ENCODE data around the gene RCOR3.
"Not testable (repeated sequence)": the region's sequence is repeated elsewhere in the genome, so short reads cannot be mapped to it uniquely, and the experiment has no call there.

Gene RCOR3

DNA sequence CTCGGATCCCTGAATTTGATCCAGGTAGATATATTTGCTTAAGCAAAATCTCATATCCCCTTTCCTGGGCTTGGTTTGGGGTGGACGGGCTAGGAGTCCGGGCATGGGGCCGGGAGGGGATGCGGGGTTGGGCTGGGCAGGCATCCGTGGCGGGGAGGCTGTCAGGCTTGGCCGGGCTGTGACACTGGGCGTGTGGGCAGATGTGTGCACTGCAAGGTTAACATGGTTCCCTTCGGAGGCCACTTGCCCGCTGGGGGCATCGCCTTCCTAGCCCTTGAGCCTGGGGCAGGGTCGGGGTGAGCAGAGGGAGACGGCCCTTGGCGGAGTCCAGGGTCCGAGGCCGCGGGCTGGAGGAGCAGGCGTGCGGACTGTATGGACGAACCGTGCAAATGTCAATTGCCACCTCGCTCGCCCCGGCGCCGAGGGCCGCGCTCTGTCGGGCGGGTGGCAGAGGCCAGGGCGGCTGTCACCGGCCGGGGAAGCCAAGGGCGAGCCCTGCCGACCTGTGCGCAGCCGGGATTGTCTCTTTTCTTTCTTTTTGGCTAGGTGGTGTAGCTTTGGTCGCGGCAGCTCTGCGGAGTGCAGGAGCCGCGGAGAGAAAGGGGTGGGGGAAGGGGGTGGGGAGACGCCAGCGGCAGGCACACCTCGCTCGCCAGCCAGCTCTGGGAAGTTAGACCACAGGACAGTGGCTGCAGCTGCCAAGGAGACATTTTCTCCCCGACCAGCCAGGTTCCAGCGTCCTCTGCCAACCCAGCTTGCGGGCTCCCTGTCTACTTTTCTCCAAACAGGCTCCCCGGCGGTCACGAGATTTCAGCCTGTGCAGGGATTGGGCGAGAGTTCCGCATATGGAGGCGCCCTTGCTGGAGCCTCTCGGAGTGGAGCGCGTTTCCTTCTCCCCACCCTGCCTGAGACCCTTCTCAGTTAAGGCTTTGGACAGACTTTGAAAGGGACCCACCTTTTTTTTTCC is 1.3 kb downstream of the RCOR3 start:
- DNase-seq = peak; percentile 38

DNA sequence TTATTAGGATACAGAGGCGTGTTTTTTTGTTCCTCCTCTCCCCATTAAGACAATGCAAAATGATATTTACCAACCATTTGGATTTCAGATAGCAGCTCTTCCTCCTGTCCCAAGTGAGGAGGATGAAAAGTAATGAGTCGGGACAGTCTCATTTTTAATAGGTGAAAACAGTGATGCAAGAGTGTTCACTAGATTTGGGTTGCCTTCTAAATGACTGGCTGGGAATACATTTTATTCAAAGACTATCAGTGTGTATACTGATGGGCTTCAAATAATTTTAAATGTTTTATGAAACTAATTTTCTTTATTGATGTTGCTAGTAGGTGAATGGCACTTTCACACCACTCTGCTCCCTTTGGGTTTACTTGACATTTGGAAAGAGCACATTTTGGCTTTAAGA is 2.1 kb downstream of the RCOR3 start:
- DNase-seq = no peak

DNA sequence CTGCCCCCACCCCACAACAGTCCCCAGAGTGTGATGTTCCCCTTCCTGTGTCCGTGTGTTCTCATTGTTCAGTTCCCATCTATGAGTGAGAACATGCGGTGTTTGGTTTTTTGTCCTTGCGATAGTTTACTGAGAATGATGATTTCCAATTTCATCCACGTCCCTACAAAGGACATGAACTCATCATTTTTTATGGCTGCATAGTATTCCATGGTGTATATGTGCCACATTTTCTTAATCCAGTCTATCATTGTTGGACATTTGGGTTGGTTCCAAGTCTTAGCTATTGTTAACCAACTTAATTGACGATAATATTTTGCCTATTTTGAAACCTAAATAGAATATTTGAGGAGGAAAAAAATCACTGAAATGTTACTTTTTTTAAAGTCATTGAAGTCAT is 3.9 kb downstream of the RCOR3 start:
- DNase-seq = not testable (repeated sequence)

DNA sequence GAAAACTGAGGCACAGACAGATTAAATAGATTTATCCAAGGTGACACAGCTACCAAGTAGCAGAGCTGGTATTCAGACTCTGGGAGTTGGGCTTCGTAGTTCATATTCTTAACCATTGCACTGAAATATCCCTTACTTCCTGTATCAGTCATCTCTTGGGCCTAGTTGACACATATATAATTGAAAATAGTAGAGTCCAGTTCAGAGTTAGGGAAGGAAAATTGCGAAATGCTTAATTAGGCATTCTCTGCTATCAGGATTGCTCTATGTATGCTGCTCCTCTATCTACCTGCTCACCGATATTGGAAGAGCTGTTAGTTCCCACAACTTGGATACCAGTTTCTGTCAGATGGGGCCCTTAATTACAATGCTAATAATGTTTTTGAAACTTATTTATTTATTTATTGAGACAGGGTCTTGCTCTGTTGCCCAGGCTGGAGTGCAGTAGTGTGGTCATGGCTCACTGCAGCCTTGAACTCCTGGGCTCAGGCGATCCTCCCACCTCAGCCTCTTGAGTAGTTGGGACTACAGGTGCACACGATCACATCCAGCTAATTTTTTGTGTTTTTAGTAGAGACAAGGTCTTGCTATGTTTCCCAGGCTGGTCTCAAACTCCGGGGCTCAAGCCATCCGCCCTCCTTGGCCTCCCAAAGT is 8.2 kb downstream of the RCOR3 start:
- no peak for DNase-seq

DNA sequence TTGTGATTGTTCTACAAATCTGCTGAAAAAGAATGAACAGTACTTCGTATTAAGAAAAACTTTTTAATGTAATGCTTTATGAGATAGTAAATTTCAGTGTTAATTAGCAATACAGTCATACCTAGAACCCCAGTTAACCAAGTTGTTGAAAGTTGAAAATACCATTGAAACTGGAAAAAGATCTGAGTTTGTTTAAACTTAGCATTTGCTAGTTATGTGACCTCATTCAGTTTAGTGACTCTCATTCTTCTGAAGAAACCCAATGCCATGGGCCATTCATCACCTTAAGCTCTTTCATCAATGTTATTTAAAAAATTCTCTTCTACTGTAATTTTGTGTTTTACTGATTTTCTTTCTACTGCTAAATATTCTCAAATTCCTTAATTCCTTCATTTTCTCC is 20.2 kb downstream of the RCOR3 start:
- no peak for DNase-seq

DNA sequence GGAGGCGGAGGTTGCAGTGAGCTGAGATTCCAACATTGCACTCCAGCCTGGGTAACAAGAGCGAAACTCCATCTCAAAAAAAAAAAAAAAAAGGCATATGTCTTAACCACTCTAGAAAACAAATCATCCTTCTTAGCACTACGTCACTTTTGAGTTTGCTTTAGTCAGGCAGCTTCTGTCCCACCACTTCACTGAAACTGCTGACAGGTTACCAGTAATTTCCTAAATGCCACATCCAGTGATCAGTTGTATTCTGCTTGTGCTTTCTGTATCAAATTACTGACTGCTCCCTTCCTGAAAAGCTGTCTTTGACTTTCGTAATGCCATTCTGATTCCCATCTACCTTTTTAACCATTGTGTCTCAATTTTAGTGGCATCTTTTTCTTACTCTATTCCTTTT is 21.7 kb downstream of the RCOR3 start:
- DNase-seq = no peak

DNA sequence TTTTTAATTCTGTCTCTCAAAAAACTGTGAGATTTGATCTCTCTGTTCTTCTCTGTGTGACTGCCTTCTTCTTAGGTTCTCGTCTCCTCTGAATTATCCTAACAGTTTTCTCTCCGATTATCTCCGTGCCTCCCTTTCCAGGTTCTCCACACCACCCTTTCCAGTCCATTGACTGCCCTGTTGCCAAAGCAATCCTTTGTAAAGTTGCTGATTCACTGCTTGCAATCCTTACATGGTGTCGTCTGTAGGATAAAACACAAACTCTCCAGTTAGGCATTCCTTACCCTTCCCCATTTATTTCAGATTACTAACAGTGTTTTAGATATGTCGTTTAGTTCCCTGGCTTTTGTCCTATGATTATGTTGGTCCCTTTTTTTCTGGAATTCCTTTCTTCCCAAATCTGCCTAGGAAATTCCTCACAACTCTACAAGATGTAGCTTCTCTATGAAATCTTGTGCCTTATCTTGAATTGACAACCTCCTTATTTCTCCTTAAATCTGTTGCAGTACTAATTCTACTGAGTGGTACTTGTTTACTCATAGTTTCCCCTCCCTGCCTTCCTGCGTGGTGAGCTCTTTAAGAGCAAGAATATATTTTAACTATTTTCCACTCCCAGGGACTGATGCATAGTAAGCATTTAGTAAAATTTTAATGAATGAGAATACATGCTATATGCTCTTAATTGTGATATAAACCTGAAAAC is 22.3 kb downstream of the RCOR3 start:
- DNase-seq = no peak

DNA sequence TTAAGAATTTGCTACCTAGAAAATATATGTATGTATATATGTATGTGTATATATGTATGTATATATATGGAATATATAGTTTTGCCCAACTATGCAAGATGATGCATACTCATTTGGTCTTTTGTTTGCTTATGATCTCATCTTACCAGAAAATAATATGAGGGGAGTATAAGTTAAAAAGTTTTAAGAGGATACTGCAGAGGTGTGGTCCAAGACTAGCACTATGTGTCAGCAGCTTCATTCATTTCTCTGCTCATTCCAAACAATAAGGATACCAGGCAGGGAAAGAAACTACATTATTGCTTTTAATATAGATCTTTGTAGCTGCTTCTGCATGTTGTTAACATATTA is 22.8 kb downstream of the RCOR3 start:
- no peak for DNase-seq

DNA sequence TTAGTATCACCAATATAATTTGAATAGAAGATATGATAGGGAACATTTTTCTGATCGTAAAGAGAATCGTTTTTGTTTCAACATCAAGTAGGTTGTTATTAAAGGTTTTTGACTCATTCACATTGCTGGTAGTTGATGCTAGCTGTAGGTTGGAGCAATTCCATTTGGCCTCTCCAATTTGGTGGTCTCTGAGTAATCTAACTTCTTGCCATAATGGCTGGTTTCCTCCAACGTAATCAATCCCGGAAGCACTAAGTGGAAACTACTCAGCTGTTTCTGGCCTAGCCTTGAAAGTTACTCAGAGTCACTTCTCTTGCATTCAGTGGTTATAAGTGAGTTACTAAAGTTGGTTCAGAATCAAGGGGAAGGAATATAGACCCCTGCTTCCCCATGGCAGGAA is 26.0 kb downstream of the RCOR3 start:
- DNase-seq = no peak

DNA sequence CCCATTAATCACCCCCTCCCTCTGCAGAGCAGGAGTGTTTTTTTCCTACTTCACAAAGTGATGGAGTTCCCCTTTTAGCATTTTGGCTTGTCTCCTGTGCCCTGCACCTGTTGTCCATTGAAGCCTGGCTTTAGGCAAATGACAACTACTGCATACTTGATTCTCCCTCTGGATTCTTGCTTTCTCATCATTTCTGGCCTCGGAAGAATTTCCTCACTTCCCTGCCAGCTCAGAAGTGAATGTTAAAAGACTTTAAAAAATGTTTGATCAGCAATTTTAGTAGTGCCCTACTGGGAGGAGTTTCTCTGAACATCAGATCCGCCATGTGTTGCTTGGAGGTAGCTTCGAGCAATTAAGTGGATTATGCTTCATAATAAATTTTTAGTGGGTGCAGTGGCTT is 28.1 kb downstream of the RCOR3 start:
- DNase-seq = no peak

DNA sequence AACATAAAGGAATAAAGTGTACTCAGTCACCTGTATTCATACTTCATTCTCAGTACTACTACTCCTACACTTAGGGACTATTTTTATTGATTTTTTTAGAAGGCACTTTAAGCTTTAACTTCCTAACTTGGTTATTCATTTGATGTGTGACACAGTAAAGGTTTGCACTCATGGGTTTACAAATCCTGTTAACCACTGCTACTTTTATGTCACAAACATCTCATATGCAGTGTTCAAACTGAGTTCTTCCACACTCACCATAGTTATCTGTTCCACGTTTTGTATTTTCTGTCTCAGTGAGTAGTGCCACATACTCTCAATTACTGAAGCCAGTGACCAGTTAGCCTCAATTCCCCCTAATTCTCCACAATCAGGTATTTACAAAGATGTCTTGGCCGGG is 33.2 kb downstream of the RCOR3 start:
- DNase-seq = no peak

DNA sequence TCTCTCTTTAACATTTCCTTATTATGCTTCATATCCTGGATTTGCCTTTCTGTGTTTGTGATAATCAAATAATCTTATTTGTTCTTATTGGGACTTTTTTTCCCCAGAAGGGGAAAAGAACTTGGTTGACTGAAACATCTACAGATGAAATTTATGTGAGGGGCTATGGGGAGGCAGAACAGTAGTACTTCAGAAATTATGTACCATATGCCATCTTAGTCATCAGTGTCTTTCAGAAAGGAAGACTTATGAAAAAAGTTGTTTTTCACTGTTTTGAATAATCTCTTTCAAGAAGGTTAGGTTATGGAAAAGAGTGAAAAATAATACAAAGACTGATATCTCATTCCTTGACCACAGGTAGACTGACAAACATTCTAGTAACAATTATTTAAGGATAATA is 37.2 kb downstream of the RCOR3 start:
- no peak for DNase-seq

DNA sequence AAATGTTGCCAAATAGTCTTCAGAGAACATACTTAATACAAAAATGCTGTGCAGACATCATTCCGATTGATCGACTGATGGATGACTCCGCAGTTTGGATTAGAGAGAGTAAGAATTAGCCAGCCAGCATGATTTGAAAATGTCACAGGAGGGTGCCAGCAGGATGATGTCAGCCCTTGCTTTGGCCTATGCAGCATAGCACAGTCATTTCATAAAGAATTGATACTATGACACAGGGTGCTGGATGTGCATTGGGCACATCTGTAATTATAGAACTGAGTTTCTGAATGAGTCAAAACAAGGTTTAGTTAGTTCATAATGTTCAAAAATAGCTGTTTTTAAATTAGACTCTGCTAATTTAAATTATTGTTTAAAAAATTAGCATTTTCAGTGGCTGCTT is 45.9 kb downstream of the RCOR3 start:
- DNase-seq = no peak

DNA sequence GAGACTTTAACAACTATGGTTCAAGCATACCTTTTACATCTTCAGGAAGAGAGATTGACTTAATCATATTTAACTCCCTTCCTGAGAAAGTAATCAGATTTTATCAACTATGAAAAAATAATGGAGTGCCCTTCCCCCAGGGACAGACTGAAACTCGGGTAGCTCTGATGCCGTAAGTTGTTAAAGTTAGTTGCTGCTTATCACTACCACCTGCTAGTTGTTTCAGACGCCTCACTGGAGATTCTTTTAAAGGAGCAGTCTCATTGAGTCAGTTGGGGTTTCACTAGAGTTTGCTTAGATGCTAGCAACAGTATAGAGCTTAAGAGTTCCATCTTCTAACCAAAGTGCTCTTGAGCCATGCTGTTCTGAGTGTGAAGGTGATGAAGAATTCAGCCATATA is 50.5 kb downstream of the RCOR3 start:
- no peak for DNase-seq

DNA sequence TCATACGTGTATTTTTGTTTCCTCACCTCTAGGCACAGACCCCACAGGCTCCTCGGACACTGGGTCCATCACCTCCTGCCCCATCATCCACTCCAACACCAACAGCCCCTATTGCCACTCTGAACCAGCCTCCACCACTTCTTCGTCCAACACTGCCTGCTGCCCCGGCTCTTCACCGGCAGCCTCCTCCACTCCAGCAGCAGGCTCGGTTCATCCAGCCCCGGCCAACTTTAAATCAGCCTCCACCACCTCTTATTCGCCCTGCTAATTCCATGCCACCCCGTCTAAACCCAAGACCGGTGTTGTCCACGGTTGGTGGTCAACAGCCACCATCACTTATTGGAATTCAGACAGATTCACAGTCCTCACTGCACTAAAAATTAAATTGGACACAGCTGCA is 54.2 kb downstream of the RCOR3 start:
- no peak for DNase-seq

DNA sequence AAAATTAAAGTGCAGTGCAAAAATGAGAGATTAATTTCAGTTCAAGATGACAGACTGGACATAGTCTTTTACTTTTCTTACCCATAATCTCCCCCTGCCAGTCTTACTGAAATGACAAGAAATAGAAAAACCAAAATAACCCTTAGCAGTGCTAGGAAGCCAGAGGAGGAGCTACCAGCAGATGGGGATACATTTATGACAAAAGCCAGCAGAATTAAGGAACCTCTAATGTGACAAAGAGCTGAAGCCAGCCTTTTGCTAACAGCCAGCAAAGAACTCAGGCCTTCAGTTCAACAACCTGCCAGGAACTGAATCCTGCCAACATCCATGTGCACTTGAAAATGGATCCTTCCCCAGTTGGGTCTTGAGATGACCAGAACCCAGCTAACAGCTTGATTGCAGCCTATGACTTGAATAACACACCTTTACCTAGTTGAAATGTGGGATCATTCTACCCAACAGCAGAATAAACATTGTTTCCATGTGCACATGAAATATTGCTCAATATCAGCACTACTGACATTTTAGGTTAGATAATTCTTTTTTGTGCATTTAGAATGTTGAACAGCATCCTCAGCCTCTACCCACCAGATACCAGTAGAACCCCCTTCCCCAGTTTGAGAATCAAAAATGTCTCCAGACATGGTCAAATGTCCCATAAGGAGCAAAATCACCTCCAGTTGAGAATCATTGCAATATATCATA is 59.6 kb downstream of the RCOR3 start:
- DNase-seq = no peak

DNA sequence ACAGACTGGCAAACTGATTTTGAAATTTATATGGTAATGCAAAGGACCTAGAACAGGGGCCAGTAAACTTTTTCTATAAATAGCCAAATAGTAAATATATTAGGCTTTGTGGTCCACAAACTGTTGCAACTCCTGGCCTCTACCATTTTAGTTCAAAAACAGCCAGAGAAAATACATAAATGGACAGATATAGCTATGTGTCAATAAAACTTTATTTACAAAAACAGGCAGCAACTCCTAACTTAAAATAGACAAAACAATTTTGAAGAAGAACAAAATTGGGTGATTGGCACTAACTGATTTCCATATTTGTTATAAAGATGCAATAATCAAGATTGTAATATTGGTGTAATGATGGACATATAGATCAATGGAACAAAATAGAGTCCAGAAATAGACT is 60.7 kb downstream of the RCOR3 start:
- no peak for DNase-seq

DNA sequence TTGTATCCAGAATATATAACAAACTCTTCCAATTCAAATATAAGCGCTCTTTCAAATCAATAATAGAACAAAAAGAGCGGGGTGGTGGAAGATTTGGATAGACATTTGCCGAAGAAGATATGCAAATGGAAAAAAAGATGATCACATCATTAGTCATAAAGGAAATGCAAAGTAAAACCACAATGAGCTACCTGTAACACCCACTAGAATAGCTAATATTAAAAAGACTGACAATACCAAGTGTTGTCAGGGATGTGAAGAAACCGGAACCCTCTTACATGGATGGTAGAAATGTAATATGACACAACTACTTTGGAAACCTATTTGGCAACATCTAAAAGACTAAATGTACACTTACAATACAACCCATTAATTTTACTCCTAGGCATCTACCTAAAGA is 61.8 kb downstream of the RCOR3 start:
- no peak for DNase-seq

DNA sequence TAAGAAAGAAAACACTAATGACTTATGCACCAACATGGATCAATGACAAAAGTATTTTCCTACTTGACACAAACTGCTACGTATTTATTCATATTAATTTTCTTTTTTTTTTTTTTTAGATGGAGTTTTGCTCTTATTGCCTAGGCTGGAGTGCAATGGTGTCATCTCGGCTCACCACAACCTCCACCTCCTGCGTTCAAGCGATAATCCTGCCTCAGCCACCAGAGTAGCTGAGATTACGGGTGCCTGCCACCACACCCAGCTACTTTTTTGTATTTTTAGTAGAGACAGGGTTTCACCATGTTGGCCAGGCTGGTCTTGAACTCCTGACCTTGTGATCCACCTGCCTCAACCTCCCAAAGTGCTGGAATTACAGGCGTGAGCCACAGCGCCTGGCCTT is 62.5 kb downstream of the RCOR3 start:
- not testable (repeated sequence) for DNase-seq

DNA sequence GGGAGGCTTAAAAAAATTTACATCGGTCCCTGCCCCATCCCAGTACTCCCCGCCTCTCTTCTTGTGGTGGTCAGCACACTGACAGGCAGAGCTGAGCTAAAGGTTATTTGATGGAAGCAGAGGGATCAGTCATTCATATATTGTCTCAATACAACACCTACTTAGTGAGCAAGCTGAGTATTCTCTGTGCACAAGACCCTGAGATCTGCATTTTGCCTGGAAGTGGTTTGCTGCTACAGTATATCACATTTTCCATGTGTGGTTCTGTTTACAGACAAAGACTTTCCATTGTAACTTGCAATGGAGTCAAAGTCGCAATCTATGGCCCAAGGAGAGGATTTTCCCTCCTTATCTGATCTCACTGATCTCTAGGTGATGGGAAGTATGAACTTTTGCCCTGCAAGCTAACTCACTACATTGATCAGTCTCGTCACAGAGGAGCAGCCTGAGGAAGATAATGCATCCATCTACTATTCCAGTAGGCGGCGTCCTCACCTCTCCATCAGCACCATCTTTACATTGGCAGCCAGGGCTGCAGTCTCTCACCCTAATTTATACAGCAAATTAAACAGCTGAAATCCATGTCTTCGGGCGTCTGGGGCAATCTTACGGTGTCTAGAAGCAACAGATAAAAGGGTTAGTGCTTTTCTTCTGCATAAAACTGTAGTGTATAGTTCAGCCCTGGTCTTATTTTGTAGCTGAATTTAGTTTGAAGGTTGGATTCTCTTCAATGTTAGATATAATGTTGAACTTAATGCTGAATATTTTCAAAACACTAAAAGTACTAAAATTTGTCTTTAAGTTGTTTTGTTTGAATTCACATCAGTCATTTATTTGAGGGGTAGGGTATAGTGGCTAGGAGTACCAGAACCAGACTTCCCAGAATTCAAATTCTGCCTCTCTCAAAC is 64.2 kb downstream of the RCOR3 start:
- peak; percentile 54 for DNase-seq

DNA sequence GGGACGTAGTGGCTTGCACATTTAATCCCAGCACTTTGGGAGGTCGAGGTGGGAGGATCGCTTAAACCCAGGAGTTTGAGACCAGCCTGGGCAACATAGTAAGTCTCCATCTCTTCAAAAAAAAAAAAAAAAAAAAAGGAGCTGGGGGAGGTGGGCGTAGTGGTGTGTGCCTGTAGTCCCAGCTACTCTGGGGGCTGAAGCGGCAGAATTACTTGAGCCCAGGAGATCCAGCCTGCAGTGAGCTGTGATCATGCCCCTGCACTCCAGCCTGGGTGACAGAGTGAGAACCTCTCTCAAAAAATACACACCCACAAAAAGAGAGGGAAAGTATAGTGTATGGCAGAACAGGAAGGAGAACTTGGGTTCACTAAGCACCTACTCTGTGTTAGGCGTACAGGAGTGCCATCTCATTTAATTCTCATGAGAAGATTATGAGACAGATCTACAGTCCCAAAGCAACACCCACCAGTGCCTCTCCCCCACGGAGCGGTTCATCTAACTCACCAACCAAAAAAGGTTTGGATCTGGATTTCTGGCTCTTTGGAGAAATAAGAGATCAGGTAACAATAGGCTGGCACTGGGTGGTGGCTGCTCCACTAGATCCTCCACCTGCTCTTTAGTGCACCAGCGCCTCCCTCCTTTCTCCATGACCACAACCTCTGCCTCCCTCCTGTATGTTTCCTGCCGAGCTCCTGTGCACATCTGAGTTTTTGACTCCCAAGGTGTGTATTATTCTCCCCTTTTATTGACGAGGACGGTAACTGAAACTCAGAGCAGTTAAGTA is 66.0 kb downstream of the RCOR3 start:
- no peak for DNase-seq
